CD1c-positive myeloid dendritic cell (primary cell): Measurements from ENCODE around the gene TCOF1.

Source experiments
- DNase-seq: peaks from one replicate; pipeline ENCODE4 v3.0.0-alpha.2; 2016; ENCODE audit errors: extremely low spot score

Gene TCOF1

DNA sequence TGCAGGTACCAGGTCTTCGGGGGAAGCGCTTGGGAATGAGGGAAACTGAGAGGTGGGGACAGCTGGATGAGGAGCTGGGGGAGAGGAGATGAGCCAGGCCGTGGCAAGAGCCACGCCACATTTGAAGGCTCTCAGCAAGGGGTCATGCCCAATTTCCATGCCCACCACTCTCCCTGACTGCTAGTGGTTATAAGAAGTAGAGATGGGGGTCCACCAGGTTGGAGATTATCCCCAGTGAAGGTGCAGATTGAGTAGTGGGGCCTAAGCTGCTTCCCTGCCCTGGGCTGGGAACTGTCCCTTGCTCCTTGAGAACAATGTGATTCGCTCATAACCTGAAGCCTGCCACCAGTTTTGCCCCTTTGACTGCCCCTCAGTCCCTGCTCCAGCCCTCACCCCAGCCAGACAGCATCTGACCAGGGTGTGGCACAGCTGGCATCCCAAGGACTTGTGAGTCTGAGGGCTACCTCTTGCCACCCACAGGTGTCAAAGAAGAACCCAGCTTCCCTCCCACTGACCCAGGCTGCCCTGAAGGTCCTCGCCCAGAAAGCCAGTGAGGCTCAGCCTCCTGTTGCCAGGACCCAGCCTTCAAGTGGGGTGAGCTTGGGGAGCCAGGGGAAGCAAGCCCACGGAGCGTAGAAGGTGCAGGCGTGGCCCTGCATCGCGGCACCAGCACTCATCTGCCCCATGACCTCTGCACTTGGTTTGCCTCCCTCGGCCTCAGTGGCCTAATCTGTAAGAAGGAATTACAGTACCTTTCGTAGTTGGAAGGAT, 33.8 kb downstream of the TCOF1 start:
- DNase-seq = no peak

DNA sequence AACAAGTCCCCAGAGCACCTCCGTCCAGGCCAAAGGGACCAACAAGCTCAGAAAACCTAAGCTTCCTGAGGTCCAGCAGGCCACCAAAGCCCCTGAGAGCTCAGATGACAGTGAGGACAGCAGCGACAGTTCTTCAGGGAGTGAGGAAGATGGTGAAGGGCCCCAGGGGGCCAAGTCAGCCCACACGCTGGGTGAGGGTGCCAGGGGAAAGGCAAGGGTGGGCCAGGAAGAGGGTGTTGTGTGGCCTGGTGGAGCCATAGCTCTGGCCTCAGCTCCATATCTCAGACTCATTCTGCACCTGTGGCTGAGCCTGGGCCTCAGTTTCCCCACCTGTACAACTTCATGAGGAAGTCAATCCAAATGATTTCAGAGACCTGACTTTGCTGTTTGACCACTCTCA, 34.5 kb downstream of the TCOF1 start:
- DNase-seq = no peak

DNA sequence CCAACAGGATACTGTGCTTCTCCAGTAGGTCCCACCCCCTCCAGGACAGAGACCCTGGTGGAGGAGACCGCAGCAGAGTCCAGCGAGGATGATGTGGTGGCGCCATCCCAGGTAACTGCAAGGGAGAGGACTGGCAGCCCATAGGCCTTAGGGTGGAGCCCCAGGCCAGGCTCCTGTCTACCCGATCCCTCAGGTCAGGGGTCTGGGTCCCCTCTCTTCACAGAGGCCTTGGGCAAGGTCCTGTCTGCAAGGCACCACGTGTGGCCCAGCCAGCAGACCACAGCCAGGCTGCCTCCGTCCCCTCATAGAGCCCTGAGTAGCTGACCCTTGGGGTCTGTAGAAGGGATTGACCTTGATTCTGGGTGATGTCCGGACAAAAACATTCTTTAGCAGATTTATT, 35.2 kb downstream of the TCOF1 start:
- DNase-seq = no peak

DNA sequence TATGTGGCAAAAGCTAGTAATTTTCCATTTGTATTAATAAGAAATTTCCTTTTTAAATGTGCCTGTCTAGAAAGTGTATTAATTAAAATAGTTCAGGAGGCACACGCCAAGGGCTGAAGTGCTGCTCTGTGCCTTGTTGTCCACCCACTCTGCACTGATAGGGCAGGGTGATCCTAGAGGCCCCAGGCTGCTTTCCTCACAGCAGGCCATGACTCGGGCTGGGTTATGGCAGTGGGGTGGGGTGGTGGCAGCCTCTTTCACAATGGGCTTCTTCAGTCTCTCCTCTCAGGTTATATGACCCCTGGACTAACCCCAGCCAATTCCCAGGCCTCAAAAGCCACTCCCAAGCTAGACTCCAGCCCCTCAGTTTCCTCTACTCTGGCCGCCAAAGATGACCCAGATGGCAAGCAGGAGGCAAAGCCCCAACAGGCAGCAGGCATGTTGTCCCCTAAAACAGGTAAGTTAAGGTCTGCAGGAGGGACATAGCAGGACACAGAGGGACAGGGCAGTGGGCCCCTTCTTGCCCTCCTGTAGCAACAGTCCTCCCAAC, 35.7 kb downstream of the TCOF1 start:
- DNase-seq = no peak

DNA sequence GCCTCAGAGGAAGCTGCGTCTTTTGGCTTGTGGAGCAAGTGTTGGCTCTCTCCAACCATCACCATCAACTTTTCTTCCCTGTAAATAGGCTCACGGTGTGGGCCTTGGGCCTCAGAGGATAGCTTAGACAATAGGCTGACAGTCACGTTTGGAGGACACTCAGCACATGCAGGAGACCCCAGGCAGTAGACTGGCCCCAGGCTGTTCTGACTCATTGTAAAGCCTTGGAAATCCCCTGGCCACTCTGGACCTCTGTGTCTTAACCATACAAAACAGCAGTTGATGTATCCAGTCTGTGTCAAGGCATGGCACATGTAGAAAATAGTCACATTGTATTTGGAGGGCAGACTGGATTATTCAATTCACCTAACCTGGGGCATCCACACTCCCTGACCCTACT, 36.6 kb downstream of the TCOF1 start:
- no peak for DNase-seq

DNA sequence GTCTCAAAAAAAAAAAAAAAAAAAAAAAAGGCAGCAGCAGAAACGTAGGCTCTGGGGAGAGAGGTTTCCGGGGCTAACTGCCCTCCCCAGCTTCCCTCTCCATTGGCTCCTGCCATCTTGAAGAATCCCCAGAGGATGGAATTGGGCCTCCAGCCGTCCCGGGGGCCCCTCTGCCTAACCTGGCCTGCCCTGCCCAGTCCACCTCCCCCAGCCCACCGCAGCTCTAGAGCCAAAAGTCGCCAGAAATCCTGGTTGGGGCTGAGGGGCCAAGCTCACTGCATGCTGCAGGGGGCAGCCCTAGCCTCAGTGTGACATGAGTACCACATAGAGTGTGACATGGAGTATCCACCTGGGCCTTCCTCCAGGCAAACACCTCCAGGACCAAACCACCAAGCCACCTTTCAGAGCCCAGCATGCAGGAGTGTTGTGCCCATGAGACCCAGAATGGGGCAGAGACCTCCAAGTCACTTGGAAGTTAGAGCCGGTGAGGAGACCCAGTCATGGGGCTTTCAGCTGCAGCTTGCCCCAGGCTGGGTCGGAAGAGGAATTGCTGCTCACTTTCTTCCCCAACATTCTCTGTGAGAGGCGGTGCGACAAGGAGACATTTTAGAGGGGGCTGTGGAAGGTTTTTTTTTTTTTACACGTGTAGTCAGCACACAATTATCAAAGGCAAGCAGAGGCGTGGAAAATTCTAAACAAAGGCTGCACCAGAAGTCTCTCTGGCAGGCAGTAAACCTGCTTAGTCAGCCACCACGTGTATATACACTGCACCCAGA, 37.6 kb downstream of the TCOF1 start:
- no peak for DNase-seq

DNA sequence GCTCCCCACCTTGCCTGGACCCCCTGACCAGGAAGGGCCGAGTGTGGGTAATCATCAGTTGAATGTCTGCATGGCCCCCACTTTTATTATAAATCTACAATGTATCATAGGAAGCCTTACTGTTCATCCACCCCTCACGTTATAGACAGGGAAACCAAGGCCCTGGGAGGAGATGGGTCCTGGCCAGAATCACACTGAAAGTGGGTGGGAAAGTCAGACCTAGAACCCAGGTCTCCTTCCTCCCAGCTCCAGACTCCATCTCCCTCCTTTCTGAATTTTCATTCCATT, 38.1 kb downstream of the TCOF1 start:
- DNase-seq = no peak

DNA sequence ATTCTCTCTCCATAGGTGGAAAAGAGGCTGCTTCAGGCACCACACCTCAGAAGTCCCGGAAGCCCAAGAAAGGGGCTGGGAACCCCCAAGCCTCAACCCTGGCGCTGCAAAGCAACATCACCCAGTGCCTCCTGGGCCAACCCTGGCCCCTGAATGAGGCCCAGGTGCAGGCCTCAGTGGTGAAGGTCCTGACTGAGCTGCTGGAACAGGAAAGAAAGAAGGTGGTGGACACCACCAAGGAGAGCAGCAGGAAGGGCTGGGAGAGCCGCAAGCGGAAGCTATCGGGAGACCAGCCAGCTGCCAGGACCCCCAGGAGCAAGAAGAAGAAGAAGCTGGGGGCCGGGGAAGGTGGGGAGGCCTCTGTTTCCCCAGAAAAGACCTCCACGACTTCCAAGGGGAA, 38.8 kb downstream of the TCOF1 start:
- no peak for DNase-seq

DNA sequence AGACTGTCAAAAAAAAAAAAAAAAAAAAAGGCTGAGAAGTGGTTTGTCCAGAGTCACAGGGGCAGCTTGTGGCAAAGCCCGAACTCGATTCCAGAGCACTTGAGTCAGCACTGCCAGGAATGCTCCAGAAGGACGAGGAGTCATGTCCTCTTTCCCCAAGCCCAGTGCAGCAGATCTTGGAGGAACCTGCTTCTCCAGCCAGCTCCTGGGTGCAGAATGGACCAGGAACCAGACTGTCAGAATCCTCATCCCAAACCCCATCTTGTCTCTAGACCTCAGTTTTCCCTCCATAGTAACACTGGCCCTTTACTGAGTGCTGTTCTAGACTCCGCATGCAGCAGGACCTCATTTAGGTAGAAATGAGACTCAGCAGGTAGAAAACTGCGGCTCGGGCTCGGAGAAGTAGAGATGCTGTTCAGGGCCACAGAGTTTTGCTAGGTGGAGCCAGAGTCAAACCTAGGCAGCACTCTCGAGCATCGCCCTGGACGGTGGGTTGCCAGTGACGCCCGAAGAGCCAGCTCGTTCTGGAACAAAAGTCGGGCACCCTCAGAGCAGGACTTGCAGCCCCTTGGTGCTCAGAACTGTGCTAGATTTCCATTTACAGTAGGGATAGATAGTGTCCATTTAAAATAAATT, 39.8 kb downstream of the TCOF1 start:
- no peak for DNase-seq

DNA sequence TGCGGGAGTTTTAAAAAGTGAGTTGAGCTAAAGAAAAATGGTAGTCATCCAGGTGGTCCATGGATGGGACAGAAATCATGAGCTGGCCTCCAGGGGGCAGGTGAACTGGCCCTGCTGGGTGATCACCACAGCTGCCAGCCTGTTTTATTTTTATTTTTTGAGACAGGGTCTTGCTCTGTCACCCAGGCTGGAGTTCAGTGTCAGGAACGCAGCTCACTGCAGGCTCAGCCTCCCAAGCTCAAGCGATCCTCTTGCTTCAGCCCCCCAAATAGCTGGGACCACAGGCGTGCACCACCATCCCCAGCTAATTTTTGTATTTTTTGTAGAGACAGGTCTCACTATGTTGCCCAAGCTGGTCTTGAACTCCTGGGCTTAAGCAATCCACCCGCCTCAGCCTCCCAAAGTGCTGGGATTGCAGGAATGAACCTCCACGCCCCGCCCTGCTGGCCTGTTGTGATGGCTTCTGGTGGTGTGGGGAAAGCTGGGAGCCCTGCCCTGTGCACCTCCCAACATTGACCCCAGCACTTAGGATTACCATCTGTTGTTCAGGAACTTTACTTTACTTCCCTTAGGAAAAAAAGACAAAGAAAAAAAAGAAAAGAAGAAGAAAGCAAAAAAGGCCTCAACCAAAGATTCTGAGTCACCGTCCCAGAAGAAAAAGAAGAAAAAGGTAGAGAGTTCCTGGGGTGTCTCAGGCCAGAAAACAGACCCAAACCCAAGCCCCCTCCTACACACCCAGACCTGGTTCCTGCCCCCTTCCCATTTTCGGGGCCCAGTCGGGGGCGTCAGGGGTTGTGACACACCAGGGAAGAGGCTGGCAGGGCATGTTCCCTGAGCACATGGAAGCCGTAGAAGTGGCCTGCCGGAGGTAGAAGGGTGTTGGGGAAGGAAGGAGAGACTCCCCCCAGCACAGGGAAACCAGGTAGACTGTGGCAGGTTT, 40.6 kb downstream of the TCOF1 start:
- DNase-seq = no peak

DNA sequence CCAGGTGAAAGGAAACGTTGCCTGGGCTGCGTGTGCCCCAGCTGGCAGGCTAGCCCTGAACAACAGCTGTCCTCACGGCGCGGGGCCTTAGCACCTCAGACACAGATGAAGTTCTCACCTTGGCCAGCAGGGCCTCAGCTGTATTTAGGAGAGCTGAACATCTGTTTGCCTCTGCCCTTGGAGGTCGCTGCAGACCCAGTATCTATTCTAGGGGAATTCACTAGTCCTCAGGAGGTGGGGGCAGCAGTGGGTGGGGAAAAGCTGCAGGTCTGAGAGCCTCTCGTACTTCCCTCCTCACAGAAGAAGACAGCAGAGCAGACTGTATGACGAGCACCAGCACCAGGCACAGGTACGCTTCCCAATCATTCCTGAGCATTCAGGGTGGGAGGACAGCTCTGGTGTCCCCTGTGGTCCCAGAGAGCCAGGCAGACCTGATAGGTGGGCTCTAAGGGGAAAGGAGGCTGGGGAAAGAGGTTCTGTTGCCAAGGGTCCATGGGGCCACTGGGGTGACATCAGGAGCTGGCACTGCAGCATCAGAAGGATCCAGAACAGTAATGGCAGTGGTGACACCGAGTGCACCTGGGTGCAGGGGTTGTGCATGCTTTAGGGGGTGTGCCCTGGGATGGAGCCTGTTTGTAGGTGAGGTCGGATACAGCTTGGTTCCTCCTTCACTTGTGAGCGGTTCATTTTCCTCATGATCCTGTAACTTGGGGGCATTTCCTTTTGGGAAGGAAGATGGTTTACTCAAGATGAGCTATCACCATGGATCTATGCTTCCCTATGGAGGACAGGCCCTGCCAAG, 41.4 kb downstream of the TCOF1 start:
- peak; percentile 69 for DNase-seq

DNA sequence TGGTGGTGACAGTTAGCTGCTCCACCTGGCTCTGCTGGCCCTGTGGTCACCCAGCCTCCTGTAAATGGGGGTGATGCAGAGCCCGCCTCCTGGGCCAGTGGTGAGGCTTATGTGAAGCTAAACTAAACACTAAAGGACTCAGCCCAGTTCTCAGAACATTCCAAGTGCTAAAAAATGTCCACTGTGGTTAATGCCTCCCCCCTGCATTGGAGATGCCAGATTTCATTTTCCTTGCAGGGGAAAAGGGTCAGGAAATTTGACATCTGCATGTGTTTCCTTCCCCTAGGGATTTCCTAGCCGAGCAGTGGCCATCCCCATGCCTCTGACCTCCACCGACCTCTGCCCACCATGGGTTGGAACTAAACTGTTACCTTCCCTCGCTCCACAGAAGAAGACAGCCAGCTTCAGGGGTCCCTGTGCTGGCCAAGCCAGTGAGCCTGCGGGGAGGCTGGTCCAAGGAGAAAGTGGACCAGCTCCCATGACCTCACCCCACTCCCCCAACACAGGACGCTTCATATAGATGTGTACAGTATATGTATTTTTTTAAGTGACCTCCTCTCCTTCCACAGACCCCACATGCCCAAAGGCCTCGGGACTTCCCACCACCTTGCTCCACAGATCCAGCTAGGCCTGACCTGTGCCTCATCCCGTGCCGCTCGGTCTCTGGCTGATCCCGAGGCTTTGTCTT, 42.2 kb downstream of the TCOF1 start:
- DNase-seq = no peak

DNA sequence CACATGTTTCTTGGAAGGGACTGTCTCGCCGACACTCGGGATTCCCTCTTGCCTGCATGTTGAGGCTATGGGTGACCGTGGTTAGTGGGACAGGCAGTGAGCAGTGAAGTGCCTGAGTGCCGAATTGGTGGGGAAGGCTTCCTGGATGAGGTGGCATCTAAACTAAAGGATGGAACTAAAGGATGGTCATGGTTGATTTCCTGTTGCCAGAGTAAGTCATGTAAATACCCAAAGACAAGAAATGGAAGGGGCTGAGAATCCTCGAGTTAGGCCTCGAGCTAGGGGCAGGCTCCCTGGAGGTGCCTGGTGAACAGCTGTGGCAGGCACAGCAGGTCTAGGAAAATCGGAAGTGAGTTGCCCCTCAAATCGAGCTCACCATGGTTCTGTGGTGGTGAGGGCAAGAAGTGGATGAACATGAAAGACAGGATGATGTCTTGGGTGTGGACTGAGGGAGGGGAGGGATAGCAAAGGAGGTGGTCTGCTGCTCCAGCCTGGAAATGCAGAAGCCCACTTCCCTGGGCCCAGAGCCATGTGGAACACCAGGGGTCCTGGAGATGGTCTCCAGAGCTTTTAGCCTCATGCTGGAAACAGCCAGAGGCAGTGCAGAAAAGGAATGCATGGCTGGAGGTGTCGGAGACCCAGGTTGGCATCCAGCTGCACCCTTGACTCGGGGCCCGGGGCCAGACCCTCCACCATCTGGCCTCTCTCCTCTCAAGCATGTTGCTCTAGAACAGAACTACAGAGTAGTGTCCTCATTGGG, 43.0 kb downstream of the TCOF1 start:
- DNase-seq = no peak

DNA sequence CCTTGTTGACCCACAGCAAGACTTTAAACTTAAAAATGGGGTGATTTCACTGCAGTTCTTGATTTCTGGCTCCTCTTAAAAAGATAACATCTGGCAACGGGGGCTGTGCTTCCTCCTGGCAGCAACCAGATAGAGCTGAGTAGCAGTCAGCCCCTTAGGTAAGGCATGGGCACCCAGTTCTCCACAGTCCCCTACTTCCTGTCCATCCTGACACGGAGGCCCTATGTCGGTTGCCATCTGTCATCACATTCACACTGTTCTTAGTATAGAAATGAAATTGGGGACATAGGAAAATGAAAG, 43.5 kb downstream of the TCOF1 start:
- DNase-seq = no peak

DNA sequence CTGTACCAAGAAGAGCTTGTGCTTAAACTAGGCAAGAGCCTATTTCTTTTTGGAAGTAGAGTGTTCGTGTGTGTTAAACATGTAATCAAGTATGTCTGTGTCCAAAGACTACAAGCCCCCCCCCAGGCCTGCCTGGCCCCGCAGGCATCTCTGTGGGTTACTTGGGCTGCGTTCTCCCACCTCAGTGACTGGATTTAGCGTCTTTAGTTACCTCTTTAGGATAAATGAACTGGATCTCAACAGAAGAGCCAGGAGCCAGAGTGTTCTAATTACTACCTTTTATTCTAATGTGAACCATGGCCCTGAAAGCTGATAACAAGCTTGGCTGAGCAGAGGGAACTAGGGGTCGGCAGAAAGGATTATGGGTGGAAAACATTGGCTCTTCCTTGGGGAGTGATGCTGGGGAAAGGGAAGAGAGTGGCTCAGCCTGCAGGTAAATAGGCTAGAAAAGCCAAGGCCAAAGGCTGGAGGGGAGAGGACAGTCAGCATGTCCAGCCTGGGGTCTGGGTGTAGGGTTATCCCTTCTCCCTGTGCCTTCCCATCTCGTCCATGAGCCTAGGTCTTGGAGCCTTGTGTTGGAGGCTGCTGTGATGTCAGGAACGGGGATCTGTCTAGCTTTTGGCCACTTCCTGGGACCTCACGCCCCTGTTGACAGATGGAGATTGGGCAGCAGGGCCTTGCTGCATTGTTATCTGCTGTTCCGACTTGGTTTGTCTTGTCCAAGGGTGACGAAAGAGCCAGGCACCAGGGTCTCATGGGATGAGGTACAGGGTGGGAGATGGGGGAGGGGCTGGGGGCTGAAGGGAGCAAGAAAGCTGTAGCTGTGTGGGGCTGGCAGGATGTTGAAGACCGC, 44.1 kb downstream of the TCOF1 start:
- DNase-seq = no peak

DNA sequence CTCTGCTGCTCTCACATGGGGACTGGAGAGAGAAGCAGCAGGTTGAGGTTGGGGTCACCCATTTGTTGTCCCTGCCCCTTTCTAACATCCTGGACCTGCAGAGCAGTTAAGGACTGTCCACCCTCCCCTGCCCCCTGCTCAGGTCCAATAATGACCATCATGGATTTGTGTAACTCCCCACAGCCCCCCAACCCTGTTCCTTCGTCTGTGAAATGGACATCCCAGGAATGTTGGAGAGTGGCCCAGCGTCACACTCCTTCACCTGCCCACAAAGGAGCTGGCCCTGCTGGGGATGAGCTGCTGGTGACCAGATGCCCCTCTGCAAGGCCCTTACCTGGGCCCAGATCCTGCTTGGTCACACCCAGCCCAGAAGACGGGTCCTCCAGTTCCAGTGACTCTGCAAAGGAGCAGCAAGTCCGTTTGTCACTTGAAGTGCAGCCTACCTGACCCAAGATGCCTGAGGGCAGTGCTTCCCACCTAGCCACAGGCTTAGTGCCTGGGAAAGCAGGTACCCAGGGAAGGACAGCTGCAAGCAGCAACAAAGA, 44.8 kb downstream of the TCOF1 start:
- no peak for DNase-seq

DNA sequence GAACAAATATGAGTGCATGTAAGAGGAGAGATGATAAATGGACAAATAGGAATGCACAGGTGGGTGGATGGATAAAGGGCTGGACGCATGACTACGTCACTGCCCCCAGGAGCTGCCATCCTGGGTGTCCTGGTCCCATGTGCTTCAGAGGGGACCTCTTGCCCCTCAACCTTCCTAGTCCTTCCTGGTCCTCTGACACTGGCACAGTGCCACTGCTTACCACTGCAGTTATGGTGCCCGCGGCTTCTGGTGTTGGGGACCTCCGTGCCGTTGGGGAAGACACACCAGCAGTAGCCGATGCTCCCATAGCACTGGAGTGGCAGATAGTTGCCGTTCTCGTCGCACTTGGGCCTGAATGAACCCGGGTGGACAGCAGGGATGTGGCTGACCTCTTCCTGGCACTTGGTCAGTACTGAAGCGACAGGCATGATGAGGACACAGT, 45.4 kb downstream of the TCOF1 start:
- no peak for DNase-seq

DNA sequence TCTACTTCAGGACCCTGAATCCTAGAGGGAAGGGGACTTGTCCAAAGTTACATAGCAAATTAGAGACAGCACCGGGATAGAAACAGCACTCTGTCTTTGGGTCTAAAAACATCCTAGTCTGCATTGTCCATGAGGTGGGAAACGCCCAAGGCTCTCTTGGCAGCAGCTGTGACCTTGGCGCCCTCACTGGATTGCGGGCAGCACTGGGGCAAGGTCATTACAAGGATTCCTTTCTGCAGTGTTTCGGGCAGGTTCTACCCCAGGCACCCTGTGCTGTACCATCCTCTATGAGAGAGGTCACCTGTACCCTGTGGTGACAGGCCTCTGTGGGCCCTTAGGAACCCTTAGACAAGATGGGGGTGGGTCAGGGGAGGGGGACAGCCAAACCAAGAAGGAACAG, 46.6 kb downstream of the TCOF1 start:
- DNase-seq = no peak
